Naive thymus-derived CD4-positive, alpha-beta T cell (primary cell): Measurements from ENCODE around the gene CXCR5. TPM values are rescaled to one million over a fixed set of nuclear protein-coding genes. Genes with fewer than 3 reads are reported as not detected.
A peak's percentile ranks its signal among the peaks of the same experiment; 100 is the strongest.

ENCODE experiments used
- ATAC-seq: fragments of 150-1000 bp; cut with Tn5 transposase; 2 replicates; pipeline ENCODE4 v1.10.0; 2021; ENCODE audit warnings: mild to moderate bottlenecking, moderate library complexity
- CTCF ChIA-PET: fragments of 350-600 bp; sonication (Branson Sonifier 250); formaldehyde crosslinking; loops from one replicate; lab custom pipeline; 2021; ENCODE audit warnings: antibody characterized with exemption; lab: Charles Lee
- POLR2A ChIA-PET: fragments of 350-600 bp; sonication (Branson Sonifier 250); formaldehyde crosslinking; loops from one replicate; lab custom pipeline; 2021; ENCODE audit warnings: antibody characterized with exemption, inconsistent platforms; lab: Charles Lee
- DNase-seq, 9 donors: peaks; one replicate each; pipeline versions ENCODE4 v3.0.0 to v3.0.0-alpha.2; 2020 to 2022; ENCODE audit warnings: mixed read lengths in 1 of 9
- H3K27ac ChIP-seq: one replicate; pipeline ENCODE4 v1.7.0; 2013; ENCODE audit warnings: mild to moderate bottlenecking, low read depth, low read length, moderate library complexity
- H3K27me3 ChIP-seq, 2 donors: one replicate each; pipeline ENCODE4 v1.7.0; 2013; ENCODE audit warnings: low read length in 2 of 2, mild to moderate bottlenecking in 2 of 2, moderate library complexity in 2 of 2; ENCODE audit not compliant: control insufficient read depth in 2 of 2, insufficient read depth in 2 of 2
- H3K36me3 ChIP-seq, 3 experiments: 1 replicate in 2 of 3; 2 replicates in 1 of 3; pipeline ENCODE4 v1.7.0; 2013; ENCODE audit warnings: low read length in 3 of 3, mild to moderate bottlenecking in 3 of 3, moderate library complexity in 1 of 3; ENCODE audit not compliant: insufficient read depth in 3 of 3, control insufficient read depth in 2 of 3
- H3K4me1 ChIP-seq, 2 donors: one replicate each; pipeline ENCODE4 v1.7.0; 2013; ENCODE audit warnings: low read length in 2 of 2, mild to moderate bottlenecking in 2 of 2, moderate library complexity in 1 of 2; ENCODE audit not compliant: control insufficient read depth in 2 of 2, insufficient read depth in 2 of 2
- H3K4me3 ChIP-seq: 2 replicates; pipeline ENCODE4 v1.7.0; 2013; ENCODE audit warnings: mild to moderate bottlenecking, low read length
- H3K9me3 ChIP-seq, 3 experiments: 1 replicate in 2 of 3; 2 replicates in 1 of 3; pipeline ENCODE4 v1.7.0; 2013; ENCODE audit warnings: low read length in 3 of 3; ENCODE audit not compliant: control insufficient read depth in 2 of 3
- H3K27ac Mint-ChIP-seq, 9 donors: one replicate each; pipeline ENCODE4 v1.8.0; 2020 to 2022; ENCODE audit warnings: mixed read lengths in 9 of 9, mild to moderate bottlenecking in 8 of 9, moderate library complexity in 5 of 9, inconsistent platforms in 2 of 9
- H3K27me3 Mint-ChIP-seq, 5 donors: one replicate each; pipeline ENCODE4 v1.8.0; 2021 to 2022; ENCODE audit warnings: mixed read lengths in 5 of 5, mild to moderate bottlenecking in 1 of 5
- H3K36me3 Mint-ChIP-seq, 5 donors: one replicate each; pipeline ENCODE4 v1.8.0; 2020 to 2022; ENCODE audit warnings: mixed read lengths in 5 of 5, mild to moderate bottlenecking in 3 of 5, inconsistent platforms in 1 of 5
- H3K4me1 Mint-ChIP-seq, 7 donors: one replicate each; pipeline ENCODE4 v1.8.0; 2020 to 2022; ENCODE audit warnings: mixed read lengths in 7 of 7, mild to moderate bottlenecking in 3 of 7, inconsistent platforms in 1 of 7
- H3K4me3 Mint-ChIP-seq, 10 donors: one replicate each; pipeline ENCODE4 v1.8.0; 2020 to 2022; ENCODE audit warnings: mild to moderate bottlenecking in 10 of 10, mixed read lengths in 10 of 10, moderate library complexity in 6 of 10, inconsistent platforms in 2 of 10
- H3K9me3 Mint-ChIP-seq, 11 donors: one replicate each; pipeline ENCODE4 v1.8.0; 2020 to 2022; ENCODE audit warnings: mixed read lengths in 11 of 11, mild to moderate bottlenecking in 4 of 11, inconsistent platforms in 1 of 11, moderate library complexity in 1 of 11
- intact Hi-C, 2 donors: fragments of 100-400 bp; cut with micrococcal nuclease; formaldehyde crosslinking; loops; one replicate each; pipeline ENCODE4 v1.15.1; 2023
- polyA plus RNA-seq, 2 donors: library from polyadenylated mRNA; unstranded; fragments of 300-500 nt; fragmentation: Illumina TruSeq; gene quantifications; one replicate each; pipeline ENCODE4 v1.2.3, GENCODE V29; 2021
- total RNA-seq, 6 experiments: library from RNA in 5 of 6; stranded (reverse) in 5 of 6; gene quantifications; 1 replicate in 5 of 6; 2 replicates in 1 of 6; pipeline ENCODE4 v1.2.3 and lab custom pipeline; 2021 to 2026

Gene CXCR5
- total and polyA plus RNA-seq, 7 experiments from 2014 or later, result 0.41 to 2.9 (median 2.1) TPM

DNA sequence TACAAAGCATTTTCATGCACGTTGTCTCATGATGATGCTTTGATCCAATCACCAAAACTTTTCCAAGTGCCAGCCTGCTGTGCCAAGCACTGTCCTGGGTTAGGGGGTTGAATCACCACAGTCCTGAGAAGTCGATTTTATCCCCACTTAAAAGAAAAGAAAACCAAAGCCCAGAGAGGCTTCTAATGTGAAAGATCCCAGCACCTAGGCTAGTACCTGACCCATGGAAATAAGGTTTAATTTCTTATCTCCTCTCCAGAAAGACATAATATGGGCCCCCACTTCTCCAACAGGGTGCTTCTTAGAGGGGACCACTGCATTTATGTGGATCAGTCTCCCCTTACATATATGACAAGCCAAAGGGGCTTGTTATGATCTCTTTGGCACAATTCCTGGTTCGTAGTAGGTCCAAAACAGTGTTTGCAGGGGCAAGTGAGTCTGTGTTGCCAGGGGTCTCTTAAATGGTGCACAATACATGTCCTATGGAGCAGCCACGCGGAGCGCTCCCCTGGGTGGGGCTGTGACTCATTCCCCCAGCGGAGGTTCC is 43.9 kb downstream of the CXCR5 start:
- DNase-seq, result no peak

DNA sequence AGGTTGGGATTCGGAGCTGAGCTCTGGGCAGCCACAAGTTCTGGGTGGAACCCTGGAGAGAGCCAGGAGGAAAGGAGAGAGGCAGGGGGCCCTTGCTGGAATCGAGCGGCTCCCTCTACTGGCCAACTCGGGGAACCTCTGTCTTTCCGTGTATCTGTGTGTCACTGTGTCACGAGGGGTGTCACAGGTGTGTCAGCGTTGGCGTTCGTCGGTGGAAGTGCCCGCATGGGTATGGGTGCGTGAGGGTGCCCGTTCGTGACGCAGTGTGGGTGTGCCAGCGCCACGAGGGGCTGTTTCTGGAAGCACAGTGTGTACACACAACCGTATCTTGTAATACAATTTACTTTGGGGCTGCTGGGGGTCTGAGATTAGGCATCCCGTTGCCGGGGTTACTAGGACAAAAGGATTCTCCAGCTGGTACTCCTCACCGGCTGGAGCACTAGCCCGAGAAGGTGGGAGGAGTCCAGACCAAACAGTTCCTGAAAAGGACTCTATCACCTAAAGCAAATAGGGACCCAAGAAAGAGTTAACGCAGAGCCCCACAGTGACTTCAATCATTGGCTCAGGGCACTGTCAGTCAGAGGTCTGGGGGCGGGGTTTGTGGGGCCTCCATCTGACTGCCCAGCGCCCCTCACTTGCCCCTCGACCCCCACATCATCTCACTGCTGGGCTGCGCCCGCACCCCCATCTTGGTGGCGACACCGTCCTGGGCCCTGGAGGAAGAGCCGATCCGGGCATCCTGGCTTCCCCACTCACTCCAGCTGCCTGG is 44.6 kb downstream of the CXCR5 start:
- Mint-ChIP-seq H3K36me3 (peaks cover 0 to 17% (median 9%) of the 10 kb centered on the region in 5 donors), H3K27ac (peak overlapping the region; percentile 93 to 100 (median 99)), H3K27me3 (peaks cover 0 to 2% (median 0%) of the 10 kb centered on the region in 5 donors), H3K9me3 (peaks cover 0 to 7% (median 0%) of the 10 kb centered on the region in 11 donors), H3K4me1 (peaks cover 30 to 56% (median 46%) of the 10 kb centered on the region in 7 donors), H3K4me3 (peak overlapping the region; percentile 86 to 98 (median 95))
- DNase-seq (peak; percentile 89 to 99 (median 97)), ATAC-seq (peak; percentile 79)
- H3K27ac ChIP-seq, result peak overlapping the region; percentile 96
- peak overlapping the region; percentile 81 for H3K4me3 ChIP-seq
- H3K9me3 ChIP-seq, result no peaks in the 10 kb centered on the region
- no peaks in the 10 kb centered on the region for H3K27me3 ChIP-seq
- CTCF ChIA-PET, result interaction anchor here (0.6 to 1.5 kb wide), 4 partner anchors 17 to 476 kb away, joined by 3 read pairs; no protein-coding TSS in a partner anchor
- POLR2A ChIA-PET, result interaction anchor here (0.6 to 5.0 kb wide), 8 partner anchors 12 to 243 kb away, joined by 3 to 76 read pairs (median 4); partner anchors contain the start of genes DDX6 and UPK2
- intact Hi-C loops, result loop anchor here (1.0 to 5.0 kb wide), 19 partner anchors 14 to 706 kb away; partner anchors contain the start of genes DDX6 (in 2 of the 2), KMT2A (in 2 of the 2), RPS25 (in 2 of the 2) and TRAPPC4 (in 2 of the 2)
- H3K36me3 ChIP-seq, result peaks cover 0 to 23% (median 0%) of the 10 kb centered on the region in 3 experiments
- peaks cover 25 to 34% of the 10 kb centered on the region in 2 donors for H3K4me1 ChIP-seq

More for the DNA sequence above, 43.9 kb downstream of the CXCR5 start:
- peaks cover 0 to 17% (median 14%) of the 10 kb centered on the region in 5 donors for H3K36me3 Mint-ChIP-seq
- POLR2A ChIA-PET, result interaction anchor here (0.6 to 5.0 kb wide), 8 partner anchors 12 to 945 kb away, joined by 3 to 76 read pairs (median 4); partner anchors contain the start of genes DDX6 and UPK2
- CTCF ChIA-PET, result interaction anchor here (0.6 to 2.4 kb wide), 2 partner anchors 138 to 139 kb away, joined by 3 to 10 read pairs; partner anchors contain the start of gene DDX6
- intact Hi-C loops, result loop anchor here (1.0 to 5.0 kb wide), 19 partner anchors 13 to 705 kb away; partner anchors contain the start of genes DDX6 (in 2 of the 2), KMT2A (in 2 of the 2), RPS25 (in 2 of the 2) and TRAPPC4 (in 2 of the 2)
- Histone ChIP-seq H3K4me1 (peaks cover 29 to 30% of the 10 kb centered on the region in 2 donors), H3K27me3 (no peaks in the 10 kb centered on the region), H3K27ac (peak overlapping the region; percentile 96), H3K9me3 (no peaks in the 10 kb centered on the region), H3K36me3 (peaks cover 0 to 29% (median 0%) of the 10 kb centered on the region in 3 experiments), H3K4me3 (peak overlapping the region; percentile 99)
- ATAC-seq, result no peak
- peaks cover 25 to 56% (median 40%) of the 10 kb centered on the region in 7 donors for H3K4me1 Mint-ChIP-seq
- peak overlapping the region; percentile 93 to 100 (median 99) for H3K27ac Mint-ChIP-seq
- peaks cover 0 to 7% (median 0%) of the 10 kb centered on the region in 11 donors for H3K9me3 Mint-ChIP-seq
- H3K4me3 Mint-ChIP-seq, result peak overlapping the region; percentile 86 to 98 (median 95)
- peaks cover 0 to 2% (median 0%) of the 10 kb centered on the region in 5 donors for H3K27me3 Mint-ChIP-seq

- DNase-seq (peak in 1 of 9 donors; percentile 36), ATAC-seq (peak; percentile 1)
- intact Hi-C loops, result loop anchor here (1.0 to 5.0 kb wide), 19 partner anchors 15 to 707 kb away; partner anchors contain the start of genes DDX6 (in 2 of the 2), KMT2A (in 2 of the 2), RPS25 (in 2 of the 2) and TRAPPC4 (in 2 of the 2)
- peaks cover 0 to 7% (median 0%) of the 10 kb centered on the region in 11 donors for H3K9me3 Mint-ChIP-seq
- Histone ChIP-seq H3K9me3 (no peaks in the 10 kb centered on the region), H3K27me3 (no peaks in the 10 kb centered on the region), H3K4me1 (peaks cover 25 to 36% of the 10 kb centered on the region in 2 donors), H3K36me3 (peaks cover 0 to 17% (median 0%) of the 10 kb centered on the region in 3 experiments), H3K27ac (peak overlapping the region; percentile 96), H3K4me3 (peak overlapping the region; percentile 81)
- H3K4me3 Mint-ChIP-seq, result peak overlapping the region; percentile 86 to 98 (median 95)
- CTCF ChIA-PET, result interaction anchor here (0.6 to 1.5 kb wide), 4 partner anchors 17 to 477 kb away, joined by 3 read pairs; no protein-coding TSS in a partner anchor
- H3K4me1 Mint-ChIP-seq, result peaks cover 27 to 54% (median 50%) of the 10 kb centered on the region in 7 donors
- peaks cover 0 to 11% (median 2%) of the 10 kb centered on the region in 5 donors for H3K36me3 Mint-ChIP-seq
- peak overlapping the region; percentile 93 to 100 (median 99) for H3K27ac Mint-ChIP-seq
- POLR2A ChIA-PET, result interaction anchor here (1.0 to 5.0 kb wide), 8 partner anchors 11 to 244 kb away, joined by 3 to 76 read pairs (median 4); partner anchors contain the start of genes DDX6 and UPK2
- H3K27me3 Mint-ChIP-seq, result peaks cover 0 to 2% (median 0%) of the 10 kb centered on the region in 5 donors
Observed at GRCh38 chr11:118928870-118929500, 45.3 kb downstream of the CXCR5 start.

DNA sequence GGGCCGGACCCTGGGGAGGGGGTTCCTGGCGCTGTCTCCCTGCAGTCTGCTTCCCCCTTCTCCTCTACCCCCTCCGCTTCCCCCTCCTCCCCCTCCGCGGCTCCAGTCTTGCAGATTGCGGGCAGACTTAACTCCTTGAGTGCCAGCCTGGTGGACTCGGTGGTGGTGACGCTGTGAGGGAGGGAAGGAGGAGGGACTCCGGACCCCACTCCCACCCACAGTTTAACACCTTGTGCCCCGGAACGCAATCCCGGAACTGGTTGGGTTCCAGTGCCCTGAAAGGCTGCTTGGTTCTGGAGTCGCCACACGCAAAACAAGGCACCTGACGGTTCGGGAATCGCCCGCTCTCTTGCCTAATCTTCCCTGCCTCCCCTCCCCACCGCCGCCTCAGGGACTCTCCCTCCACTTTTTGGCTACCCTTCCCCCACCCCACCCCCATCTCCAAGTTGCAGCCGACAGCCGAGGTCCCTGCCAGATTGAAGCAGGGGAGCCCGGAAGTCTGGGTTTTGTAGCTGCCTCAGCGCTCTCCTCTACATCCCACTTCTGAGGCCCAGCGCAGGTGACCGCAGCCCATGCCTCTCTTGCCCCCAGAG is 45.9 kb downstream of the CXCR5 start:
- H3K4me1 Mint-ChIP-seq, result peaks cover 27 to 54% (median 46%) of the 10 kb centered on the region in 7 donors
- H3K9me3 Mint-ChIP-seq, result peaks cover 0 to 7% (median 0%) of the 10 kb centered on the region in 11 donors
- H3K4me3 Mint-ChIP-seq, result peak overlapping the region; percentile 86 to 98 (median 95)
- ChIA-PET POLR2A (interaction anchor here (0.7 to 5.0 kb wide), 15 partner anchors 10 to 237 kb away, joined by 3 to 76 read pairs (median 5); partner anchors contain the start of genes DDX6, SLC37A4 and VPS11), CTCF (interaction anchor here (0.5 to 2.9 kb wide), 12 partner anchors 10 to 430 kb away, joined by 3 to 16 read pairs (median 3); no protein-coding TSS in a partner anchor)
- H3K36me3 ChIP-seq, result peaks cover 0 to 14% (median 0%) of the 10 kb centered on the region in 3 experiments
- H3K27ac ChIP-seq, result peak overlapping the region; percentile 96
- peak; percentile 23 for ATAC-seq
- H3K27ac Mint-ChIP-seq, result peak overlapping the region; percentile 96 to 100 (median 99)
- H3K27me3 ChIP-seq, result no peaks in the 10 kb centered on the region
- intact Hi-C loops, result loop anchor here (1.0 to 5.0 kb wide), 14 partner anchors 27 to 707 kb away; partner anchors contain the start of genes KMT2A (in 2 of the 2), UPK2 (in 2 of the 2), ARCN1 (in 1 of the 2) and C2CD2L (in 1 of the 2)
- DNase-seq, result peak in 8 of 9 donors; percentile 67 to 91 (median 84)
- peaks cover 25 to 36% of the 10 kb centered on the region in 2 donors for H3K4me1 ChIP-seq
- H3K27me3 Mint-ChIP-seq, result peaks cover 0 to 2% (median 0%) of the 10 kb centered on the region in 5 donors
- peak overlapping the region; percentile 81 for H3K4me3 ChIP-seq
- H3K9me3 ChIP-seq, result no peaks in the 10 kb centered on the region
- H3K36me3 Mint-ChIP-seq, result peaks cover 0 to 5% (median 0%) of the 10 kb centered on the region in 5 donors

DNA sequence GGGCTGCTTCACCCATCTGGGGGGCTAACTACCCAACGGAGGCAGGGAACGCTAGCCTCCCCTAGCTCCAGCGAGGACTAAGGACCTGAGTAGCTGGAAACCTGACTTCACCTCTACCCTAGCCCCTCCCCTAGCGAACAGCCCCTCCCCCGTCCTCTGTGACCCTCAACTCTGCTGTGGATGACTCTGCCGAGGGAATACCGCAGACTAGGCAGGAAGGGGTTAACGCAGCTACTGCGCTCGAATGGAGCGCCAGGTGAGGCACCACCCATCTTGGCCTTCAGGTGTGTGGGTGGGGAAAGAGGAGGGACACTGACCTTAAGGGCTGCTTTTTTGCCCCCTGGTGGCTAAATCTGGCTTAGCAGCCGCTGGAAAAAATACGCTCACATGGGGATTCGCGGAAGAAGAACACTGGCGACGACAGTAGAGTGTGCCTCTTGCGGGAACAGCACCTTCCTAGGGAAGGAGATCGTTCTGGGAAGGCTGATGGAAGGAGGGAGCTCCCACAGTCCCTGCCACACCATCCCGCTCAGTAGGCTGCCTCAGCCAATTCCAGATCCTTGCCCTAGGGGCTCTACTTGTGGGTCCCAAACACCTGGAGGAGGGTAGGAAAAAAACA is 46.5 kb downstream of the CXCR5 start:
- Mint-ChIP-seq H3K27ac (peak overlapping the region; percentile 96 to 100 (median 99)), H3K4me1 (peaks cover 27 to 54% (median 46%) of the 10 kb centered on the region in 7 donors), H3K27me3 (peaks cover 0 to 2% (median 0%) of the 10 kb centered on the region in 5 donors), H3K9me3 (peaks cover 0 to 7% (median 0%) of the 10 kb centered on the region in 11 donors), H3K36me3 (peaks cover 0 to 5% (median 0%) of the 10 kb centered on the region in 5 donors), H3K4me3 (peak overlapping the region; percentile 86 to 98 (median 95))
- peaks cover 25 to 36% of the 10 kb centered on the region in 2 donors for H3K4me1 ChIP-seq
- H3K27ac ChIP-seq, result peak overlapping the region; percentile 96
- DNase-seq (peak; percentile 73 to 90 (median 87)), ATAC-seq (peak; percentile 24)
- intact Hi-C loops, result loop anchor here (1.0 kb wide), 3 partner anchors 26 to 271 kb away; partner anchors contain the start of gene UPK2 (in 1 of the 2)
- CTCF ChIA-PET, result interaction anchor here (0.5 to 2.9 kb wide), 13 partner anchors 9 to 431 kb away, joined by 3 to 16 read pairs (median 3); no protein-coding TSS in a partner anchor
- H3K36me3 ChIP-seq, result peaks cover 0 to 7% (median 0%) of the 10 kb centered on the region in 3 experiments
- no peaks in the 10 kb centered on the region for H3K27me3 ChIP-seq
- POLR2A ChIA-PET, result interaction anchor here (0.7 to 5.0 kb wide), 14 partner anchors 10 to 238 kb away, joined by 3 to 76 read pairs (median 5); partner anchors contain the start of genes DDX6, SLC37A4 and VPS11
- H3K4me3 ChIP-seq, result peak overlapping the region; percentile 81
- no peaks in the 10 kb centered on the region for H3K9me3 ChIP-seq
